Tibial nerve (tissue), 4 donors: ENCODE measurements around the gene RSRC1.
"Not testable (repeated sequence)": the region's sequence is repeated elsewhere in the genome, so short reads cannot be mapped to it uniquely, and the experiment has no call there.

Experiments used
- EP300 ChIP-seq, 2 donors: sonication (generic); formaldehyde crosslinking; IDR thresholded peaks; one replicate each; pipeline ENCODE4 v1.6.1; 2017; ENCODE audit warnings: antibody characterized with exemption in 2 of 2, mild to moderate bottlenecking in 1 of 2
- POLR2A ChIP-seq, 2 donors: fragments of 450-650 bp; IDR thresholded peaks; one replicate each; pipeline ENCODE4 v1.6.1; 2017; ENCODE audit warnings: antibody characterized with exemption in 2 of 2, mild to moderate bottlenecking in 2 of 2, moderate library complexity in 2 of 2
- TF ChIP-seq, protein P1 (sequence below), 5 experiments: fragments of 200-600 bp in 3 of 5; fragments of 450-650 bp in 2 of 5; sonication (generic) in 3 of 5; IDR thresholded peaks; one replicate each; pipeline ENCODE4 v1.5.1; 2016 to 2019; ENCODE audit warnings: antibody characterized with exemption in 5 of 5, mild to moderate bottlenecking in 3 of 5, moderate library complexity in 2 of 5

DNA sequence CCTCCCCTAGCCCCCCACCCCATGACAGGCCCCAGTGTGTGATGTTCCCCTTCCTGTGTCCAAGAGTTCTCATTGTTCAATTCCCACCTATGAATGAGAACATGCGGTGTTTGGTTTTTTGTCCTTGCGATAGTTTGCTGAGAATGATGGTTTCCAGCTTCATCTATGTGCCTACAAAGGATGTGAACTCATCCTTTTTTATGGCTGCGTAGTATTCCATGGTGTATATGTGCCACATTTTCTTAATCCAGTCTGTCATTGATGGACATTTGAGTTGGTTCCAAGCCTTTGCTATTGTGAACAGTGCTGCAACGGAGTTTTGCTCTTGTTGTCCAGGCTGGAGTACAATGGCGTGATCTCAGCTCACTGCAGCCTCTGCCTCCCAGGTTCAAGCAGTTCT lies 12.8 kb downstream of the RSRC1 start:
- TF ChIP-seq, protein P1, sequence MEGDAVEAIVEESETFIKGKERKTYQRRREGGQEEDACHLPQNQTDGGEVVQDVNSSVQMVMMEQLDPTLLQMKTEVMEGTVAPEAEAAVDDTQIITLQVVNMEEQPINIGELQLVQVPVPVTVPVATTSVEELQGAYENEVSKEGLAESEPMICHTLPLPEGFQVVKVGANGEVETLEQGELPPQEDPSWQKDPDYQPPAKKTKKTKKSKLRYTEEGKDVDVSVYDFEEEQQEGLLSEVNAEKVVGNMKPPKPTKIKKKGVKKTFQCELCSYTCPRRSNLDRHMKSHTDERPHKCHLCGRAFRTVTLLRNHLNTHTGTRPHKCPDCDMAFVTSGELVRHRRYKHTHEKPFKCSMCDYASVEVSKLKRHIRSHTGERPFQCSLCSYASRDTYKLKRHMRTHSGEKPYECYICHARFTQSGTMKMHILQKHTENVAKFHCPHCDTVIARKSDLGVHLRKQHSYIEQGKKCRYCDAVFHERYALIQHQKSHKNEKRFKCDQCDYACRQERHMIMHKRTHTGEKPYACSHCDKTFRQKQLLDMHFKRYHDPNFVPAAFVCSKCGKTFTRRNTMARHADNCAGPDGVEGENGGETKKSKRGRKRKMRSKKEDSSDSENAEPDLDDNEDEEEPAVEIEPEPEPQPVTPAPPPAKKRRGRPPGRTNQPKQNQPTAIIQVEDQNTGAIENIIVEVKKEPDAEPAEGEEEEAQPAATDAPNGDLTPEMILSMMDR (IDR thresholded peaks at IDR 0.05) = not testable (repeated sequence)
- TF ChIP-seq EP300, POLR2A (IDR thresholded peaks at IDR 0.05): not testable (repeated sequence)
